NCI-H146 treated with DMSO at 0.1 percent for 48 hours (cell line): ENCODE data around the gene RTP5.
"Not testable (repeated sequence)": the region's sequence is repeated elsewhere in the genome, so short reads cannot be mapped to it uniquely, and the experiment has no call there.

Experiments
- DNase-seq: peaks from one replicate; lab custom pipeline; 2025; ENCODE audit not compliant: unreplicated experiment; lab: John Stamatoyannopoulos, UW

Gene RTP5

DNA sequence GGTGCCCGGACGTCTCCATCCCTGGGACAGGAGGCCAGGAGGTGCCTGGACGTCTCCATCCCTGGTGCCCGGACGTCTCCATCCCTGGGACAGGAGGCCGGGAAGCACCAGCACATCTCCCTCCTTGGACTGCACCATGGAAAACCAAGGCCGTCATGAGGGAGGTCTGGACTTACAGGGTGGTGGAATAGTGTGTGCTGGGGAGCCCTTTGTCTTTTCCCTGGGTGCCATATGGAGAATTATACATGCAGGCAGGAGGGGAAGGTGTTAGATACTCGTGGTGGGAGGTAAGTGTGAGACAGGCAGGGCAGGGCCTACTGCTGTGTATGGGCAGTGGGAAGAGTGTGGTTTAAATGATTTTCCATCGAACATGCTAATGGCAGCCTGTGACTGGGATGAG is 52.9 kb downstream of the RTP5 start:
- no peak for DNase-seq

GRCh38 chr2:241922816-241923601 is 53.5 kb downstream of the RTP5 start:
- not testable (repeated sequence) for DNase-seq
